NCI-H1694 treated with DMSO at 0.1 percent for 48 hours (cell line): Measurements from ENCODE around the gene USP49.
A peak's percentile ranks its signal among the peaks of the same experiment; 100 is the strongest.
"Not testable (repeated sequence)": the region's sequence is repeated elsewhere in the genome, so short reads cannot be mapped to it uniquely, and the experiment has no call there.

ENCODE experiments used
- DNase-seq: peaks from one replicate; lab custom pipeline; 2025; lab: John Stamatoyannopoulos, UW

Gene USP49

DNA sequence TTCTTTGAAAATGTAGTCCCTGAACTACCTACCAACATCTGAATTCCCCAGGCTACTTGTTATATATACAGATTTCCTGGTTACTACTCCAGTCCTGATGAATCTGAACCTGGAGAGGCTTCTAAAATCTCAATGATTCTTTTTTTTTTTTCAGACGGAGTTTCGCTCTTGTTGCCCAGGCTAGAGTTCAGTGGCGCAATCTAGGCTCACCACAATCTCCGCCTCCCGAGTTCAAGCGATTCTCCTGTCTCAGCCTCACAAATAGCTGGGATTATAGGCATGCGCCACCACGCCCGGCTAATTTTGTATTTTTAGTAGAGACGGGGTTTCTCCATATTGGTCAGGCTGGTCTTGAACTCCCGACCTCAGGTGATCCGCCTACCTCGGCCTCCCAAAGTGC is 83.2 kb downstream of the USP49 start:
- not testable (repeated sequence) for DNase-seq

DNA sequence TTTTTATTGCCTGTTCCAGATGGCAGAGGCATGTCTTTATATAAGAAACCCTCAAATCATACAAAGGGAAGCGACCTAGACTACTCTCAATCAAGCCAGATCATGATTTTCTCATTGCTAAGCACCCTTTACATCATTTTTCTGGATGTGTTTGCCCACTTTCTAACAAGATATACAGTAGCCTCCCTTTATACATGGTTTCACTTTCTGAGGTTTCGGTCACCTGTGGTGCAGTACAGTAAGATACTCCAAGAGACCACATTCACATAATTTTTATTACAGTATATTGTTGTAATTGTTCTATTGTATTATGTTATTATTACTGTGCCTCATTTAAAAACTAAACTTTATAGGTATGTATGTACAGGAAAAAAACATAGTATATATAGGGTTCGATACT is 84.1 kb downstream of the USP49 start:
- no peak for DNase-seq

DNA sequence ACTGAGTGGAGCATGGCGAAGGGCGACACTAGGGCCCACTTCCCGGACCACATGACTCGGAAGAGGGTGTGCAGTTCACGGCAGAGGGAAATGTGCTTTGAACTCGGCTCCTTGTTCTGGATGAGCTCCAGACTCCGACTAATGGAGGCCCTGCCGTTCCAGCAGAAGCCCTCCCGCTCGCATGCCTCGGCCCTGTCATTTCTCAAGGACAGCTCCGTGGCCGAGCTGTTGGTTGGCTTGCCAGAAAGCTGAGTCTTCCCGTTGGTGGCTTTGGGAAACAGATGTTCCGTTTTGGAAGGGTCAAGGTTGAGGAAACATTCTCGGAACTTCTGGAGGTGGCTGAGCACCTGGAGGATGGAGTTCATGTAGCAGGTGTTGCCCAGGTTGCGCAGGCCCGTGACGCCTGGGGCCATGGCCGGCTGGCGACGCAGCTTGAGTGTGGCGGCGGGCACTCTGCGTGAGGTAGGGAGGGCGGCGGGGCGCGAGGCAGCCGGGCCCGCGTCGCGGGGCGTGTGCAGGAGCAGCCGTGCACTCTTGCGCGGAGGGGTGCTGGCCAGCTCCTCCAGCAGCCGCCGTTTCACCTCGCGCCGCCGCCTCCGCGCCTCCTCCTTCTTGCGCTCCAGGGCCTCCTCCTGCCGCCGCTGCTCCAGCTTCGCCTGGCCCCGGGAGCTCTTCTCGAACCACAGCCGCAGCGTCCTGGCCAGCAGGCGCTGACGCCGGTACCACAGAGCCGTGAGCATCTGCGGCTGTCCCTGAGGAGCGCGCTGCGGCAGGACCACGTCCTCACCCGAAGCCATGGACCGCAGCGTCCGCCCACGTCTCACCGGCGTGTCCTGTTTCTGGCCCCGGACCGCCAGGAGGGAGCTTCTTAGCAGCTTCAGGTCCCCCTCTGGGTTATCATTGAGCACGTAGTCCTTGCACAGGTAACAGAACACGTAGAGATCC is 89.1 kb downstream of the USP49 start:
- no peak for DNase-seq

DNA sequence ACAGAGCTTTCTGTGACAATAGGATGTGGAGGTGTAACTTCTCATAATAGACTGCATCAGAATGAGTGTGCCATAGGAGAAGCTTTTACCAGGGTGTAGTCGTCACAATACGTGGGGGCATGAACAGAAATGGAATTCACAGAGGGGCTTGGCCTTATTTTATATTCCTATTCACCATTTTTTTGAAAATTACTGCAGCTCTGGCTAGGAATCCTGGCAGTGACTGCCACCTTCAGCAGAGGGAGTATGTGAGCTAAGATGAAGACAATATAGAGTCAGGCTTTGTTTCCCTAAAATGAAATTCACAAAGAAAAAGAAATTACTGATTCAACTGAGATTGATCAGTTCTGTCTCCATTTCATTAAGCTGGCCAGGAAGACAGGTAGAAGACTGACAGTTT is 93.8 kb downstream of the USP49 start:
- peak; percentile 12 for DNase-seq

DNA sequence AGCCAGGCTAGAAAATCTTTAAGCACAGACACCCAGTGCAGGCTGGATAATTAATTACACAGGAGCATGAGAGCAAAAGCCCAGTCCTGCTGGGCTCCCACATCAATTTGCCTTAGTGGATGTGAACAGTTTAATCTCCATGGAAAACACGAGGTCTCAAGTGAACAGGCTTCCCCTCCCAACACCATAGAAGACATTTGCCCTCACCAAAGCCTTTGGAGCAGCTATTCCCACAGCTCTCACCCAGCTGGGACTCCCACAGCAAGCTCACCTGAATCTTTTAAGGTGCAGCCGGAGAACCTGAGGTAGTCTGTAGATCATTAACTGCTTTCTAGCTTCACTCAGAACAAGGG is 95.6 kb downstream of the USP49 start:
- DNase-seq: no peak

DNA sequence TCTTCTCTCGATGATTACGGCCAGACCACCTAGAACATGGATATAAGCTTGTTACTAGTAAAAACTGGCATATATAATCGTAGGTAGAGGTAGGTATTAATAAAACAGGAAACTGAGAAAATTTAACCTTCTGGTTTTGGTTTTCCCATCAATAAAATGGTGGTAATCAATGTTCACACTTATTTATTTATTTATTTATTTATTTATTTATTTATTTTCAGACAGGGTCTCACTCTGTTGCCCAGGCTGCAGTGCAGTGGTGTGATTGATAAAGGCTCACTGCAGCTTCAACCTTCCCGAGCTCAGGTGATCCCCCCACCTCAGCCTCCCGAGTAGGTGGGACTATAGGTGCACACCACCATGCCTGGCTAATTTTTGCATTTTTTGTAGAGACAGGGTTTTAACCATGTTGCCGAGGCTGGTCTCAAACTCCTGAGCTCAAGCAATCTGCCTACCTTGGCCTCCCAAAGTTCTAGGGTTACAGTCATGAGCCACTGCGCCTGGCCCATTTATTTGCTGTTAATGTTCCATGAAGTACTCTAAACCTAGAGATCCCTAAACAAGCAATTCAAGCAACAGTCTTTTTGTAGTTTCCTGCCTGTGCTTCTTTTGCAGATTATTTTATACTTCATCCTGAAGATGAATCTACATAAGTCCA is 96.1 kb downstream of the USP49 start:
- no peak for DNase-seq

DNA sequence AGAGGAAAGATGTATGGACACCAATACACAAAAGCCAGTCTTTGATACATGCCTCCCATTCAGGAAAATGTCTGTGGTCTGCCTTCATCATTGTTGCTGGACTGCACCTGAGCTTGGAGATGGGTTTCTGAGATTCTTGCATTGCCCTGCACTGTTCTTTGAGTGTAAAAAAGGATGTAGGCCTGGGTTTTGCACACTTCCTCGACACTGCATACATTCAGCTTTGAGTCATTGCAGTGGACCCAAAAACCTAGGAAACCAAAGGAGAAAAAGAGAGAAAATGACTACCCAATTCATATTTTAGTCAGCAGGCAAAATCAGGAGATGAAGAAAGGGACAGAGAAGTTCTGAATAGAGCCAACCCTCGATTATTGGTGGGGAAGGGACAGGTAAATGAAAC is 98.7 kb downstream of the USP49 start:
- no peak for DNase-seq

DNA sequence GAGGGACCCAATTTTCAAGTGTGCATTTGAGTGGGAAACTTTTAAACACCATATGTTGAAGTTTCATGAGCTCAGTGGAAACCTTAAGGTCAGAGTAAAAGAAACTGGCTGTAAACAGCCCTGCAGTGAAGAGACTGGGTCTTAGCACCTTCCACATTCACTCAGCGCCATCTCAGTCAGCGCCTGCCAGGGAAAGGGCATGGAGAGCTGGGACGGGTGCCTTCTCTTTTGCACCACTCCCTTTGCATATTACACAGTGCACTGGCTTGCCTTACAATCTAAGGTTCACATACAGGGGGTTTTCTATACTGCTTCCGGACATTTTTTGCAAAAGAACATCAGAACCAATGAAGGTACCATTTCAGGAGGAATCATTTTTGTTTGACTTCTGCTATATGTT is 103.2 kb downstream of the USP49 start:
- no peak for DNase-seq

DNA sequence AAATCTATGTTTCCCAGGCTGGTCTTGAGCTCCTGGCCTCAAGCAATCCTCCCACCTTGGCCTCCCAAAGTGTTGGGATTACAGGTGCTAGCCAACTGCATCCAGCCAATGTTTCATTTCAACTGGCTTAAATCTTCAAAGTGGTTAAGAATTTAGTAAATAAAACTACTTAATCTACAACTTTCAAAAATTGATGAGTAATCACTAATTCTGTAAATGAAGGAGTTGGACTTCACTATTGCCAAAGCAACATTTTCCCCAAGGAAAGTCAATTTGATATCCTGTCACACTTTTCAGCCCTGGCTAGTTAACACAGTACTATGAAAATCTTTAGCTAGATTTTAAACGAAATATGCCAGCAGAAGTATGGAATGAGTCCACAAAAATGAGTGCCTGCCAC is 103.9 kb downstream of the USP49 start:
- no peak for DNase-seq

DNA sequence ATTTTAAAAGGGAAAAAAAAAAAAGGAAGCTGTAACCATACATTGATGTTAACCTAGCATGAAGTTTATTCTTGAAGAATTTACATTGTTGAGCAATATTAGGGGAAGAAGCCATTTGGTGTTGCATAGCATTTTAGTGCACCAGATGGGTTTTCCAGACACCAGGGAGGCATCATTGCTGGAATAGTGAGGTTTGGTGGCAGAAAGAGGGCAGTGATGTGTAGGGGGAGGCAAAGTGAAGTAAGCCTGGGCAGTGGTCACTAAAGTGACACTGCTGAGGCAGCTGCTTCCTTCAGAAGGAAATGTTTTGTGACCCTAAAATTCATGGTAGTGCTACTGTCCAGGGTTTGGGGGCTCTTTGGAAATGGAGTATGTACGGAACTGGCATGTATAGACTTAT is 105.1 kb downstream of the USP49 start:
- DNase-seq: no peak

DNA sequence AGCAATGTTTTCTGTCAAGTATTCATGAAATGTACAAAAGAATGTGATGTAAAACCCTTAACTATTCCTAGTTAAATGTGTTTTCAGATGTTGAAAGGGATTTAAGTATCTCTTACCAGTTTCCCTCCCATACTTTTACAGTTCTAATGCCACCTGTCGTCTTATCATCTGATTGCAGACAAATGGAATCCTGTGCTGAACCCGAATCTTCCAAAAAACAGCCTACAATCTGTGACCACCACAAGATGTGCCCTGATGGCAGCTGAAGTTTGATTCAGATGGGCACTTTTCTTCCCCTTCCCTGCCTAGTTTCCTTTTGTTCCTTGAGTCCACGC is 105.8 kb downstream of the USP49 start:
- DNase-seq: no peak

DNA sequence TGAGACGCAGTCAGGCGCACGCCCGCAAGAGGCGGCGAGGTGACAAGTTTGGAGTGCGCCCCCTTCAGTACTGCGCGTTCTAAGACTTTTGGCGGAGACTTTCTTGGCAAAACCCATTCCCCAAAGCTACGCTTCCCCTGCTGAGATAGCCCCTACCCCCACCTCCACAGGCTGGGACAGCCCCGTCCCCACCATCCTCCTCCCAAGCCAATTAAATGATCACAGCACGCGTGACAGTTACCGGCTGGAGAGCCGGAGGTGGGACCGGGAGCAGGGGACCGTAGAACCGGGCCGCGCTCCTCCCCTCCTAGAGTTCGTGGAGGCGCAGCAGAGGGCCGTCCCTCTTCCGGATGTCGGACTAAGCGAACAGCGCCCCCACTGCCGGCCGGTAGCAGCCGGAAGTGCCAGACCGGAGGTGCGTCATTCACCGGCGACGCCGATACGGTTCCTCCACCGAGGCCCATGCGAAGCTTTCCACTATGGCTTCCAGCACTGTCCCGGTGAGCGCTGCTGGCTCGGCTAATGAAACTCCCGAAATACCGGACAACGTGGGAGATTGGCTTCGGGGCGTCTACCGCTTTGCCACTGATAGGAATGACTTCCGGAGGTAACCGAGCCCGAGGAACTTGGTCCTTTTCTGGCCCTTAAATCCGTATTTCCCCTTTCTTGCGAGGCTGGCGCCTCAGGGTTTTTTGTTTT is 107.8 kb downstream of the USP49 start, which contains the start of gene TOMM6:
TOMM6 (plus strand) TSS at position 476 of the 699 bp plus-strand sequence; CDS start at position 480, 4 bp downstream.
- peak; percentile 81 for DNase-seq

DNA sequence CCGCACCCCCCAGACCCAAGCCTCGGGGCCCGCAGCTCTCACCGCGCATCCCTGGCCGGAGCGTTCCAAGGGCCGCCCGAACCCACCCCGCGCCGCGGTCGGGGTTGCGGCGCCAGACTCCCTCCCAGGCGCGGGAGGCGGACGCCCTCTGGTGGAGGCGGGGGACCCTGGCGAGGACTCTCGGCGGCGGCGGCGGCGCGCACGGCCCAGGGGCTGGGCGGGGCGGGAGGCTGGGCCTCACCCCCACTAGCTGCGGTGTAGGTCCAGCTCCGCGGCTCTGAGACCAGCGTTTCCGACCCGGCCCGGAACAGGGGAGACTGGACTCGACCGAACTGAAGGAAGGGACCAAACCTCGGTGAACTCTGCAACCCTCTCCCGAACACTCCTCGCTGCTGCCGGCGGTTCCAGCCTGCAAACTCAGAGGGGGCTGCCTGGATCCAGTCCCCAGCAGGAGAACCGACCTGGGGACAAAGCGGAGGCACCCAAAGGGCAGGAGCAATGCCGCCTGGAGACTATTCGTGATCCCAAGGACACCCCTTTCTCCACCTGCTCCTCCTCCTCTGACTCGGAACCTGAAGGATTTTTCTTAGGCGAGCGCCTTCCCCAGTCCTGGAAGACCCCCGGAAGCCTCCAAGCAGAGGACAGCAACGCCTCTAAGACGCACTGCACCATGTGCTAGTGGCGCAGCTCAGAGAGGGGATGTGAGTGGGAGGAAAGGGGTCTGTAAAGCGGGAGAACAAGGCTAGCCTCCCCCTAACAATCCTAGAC is 108.5 kb downstream of the USP49 start:
- DNase-seq: peak; percentile 44

DNA sequence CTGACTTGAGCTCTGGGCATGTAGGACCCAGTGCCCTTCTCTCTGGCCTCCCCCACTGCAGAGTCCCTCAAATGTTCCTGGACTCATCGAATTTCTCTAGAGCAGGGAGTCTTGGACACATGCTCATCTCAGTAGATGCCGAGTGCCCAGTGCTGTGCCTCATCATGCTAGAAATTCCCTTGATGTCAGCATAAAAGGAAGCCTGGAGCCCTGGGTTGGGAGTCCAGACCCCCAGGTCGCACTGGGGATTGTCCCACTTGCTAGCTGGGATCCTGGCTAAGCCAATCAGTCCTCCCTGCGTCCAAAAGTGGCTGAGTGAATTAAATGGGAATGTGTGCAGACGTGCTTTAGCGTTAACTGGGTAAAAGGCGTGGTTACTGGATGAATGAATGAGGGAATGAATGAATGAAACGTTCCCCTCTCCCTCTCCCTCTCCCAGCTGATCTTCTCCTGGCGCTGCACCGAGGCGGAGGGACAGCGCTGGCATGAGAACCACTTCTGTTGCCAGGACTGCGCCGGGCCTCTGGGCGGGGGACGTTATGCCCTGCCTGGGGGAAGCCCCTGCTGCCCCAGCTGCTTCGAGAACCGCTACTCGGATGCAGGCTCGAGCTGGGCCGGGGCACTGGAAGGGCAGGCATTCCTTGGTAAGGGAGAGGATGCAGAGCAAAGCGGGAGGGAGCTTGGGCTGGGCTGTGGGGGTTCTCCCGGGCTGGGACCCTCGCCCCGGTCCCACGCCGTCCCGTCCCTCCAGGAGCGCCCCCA is 109.3 kb downstream of the USP49 start:
- DNase-seq: no peak

DNA sequence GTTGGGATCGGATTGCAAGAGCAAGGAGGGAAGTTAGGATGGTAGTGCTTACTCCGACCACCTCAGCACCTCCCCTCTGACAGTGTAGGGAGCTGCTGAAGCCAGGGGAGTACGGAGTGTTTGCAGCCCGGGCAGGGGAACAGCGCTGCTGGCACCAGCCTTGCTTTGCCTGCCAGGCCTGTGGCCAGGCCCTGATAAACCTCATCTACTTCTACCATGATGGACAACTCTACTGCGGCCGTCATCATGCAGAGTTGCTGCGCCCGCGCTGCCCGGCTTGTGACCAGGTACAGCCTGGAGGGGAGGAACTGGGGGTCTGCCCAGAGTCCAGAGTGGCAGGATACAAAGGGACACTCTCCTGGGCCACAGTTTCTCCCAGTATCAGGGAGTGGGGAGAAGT is 109.9 kb downstream of the USP49 start:
- no peak for DNase-seq

DNA sequence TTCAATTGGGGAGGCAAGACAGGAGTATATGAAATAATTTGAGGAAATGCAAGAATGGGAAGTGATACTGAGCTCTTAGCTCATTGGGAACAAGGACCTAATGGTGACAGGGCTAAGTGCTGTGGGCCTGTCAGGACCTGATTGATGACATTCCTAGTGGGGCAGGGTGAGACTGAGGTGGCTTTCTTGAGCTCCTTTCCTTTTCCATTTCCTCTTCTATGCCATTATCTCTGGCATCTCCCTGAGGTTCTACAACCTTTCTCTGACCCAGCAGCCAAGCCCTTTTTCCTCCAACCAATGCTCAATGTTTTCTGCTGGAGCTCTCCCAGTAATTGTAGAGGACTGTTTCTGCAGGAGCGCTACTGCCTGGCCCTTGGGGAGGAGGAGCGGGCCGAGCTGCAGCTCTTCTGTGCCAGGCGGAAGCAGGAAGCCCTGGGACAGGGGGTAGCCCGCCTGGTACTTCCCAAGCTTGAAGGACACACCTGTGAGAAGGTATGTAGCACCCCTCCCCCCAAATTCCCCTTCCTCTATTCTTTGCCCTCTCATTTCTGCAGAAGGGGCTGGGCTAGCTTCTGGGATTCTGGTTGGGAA is 110.5 kb downstream of the USP49 start:
- DNase-seq: no peak

DNA sequence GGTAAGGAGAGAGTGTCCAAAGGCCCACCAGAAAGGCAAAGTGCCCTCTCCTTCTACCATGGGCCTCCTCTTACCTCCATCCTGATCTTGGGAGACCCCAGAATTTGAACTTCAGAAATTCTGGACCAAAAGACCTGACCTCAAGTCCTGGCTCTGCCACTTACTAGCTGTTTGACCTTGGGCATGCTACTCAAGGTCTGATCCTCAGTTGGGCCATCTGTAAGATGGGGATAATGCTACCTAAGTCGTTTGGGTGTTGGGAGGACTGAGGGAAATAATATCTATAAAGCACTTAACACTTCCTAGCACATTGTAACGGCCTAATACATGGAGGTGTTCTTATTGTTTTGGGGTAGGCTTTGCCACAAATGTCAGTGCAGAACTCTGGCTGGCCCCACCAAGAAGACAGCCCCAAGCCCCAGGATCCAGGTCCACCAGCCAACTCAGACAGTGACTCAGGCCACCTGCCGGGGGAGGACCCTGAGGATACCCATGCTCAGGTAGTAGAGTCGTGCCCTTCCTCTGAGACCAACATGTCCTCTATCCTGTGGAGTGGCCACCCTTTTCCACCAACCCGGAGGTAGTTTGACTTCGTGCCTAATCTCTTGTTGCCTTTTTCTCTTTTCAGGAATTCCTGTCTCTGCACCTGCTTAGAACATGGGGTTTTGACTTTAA is 111.9 kb downstream of the USP49 start:
- no peak for DNase-seq

DNA sequence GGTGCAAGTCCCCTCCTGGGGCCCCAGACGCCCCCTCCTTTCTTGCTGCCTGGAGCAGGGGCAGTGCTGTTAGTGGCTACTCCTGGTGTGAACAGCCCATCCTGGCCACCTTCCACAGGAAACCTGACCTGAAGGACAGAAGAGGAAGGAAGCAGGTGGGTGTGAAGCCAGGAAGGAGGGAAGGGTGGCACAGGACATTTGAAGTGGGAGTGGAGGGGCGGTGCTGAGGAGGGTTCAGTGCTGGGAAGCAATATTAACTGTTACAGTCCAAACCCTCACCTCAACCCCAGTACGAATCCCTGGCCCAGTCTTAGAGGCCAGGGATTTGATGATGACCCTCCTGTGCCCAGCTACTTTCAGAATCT is 113.8 kb downstream of the USP49 start:
- no peak for DNase-seq

DNA sequence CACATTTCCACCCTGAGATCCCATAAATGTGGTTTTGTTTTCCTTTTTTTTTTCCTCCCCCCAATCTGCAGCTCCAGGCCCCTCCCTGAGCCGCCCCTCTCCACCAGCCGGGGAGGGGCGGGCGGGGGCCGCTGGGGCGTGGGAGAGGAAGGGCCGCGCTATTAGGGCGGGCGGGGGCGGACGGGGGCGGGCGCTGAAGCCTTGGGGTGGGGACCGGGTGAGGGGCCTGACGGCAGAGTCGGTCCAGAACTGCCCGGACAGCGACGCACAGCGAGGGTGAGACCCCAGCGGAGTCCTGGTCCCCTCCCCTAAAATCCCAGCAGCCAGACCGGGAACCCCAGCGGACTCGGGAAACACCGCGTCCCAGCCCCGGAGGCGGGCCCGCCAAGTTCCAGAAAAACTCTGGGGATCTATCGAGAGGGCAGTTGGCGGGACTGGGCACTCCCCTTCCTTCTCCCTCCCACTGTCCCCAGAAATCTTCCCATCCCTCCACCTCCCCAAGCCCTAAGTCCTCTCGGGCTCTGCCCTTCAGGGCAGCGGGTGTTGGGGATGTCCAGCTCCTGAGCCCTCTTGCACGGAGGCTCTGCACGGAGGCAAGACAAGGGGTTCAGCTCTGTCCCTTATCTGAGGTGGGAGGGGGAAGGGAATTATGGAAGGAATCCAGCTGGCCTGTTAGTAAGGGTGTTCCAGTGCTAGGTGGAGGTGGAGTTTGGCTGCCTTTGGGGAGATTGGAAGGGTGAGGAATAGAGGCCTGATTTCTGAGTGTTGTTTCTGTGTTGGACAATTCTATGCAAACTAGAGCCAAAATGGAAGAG is 114.4 kb downstream of the USP49 start, which contains the start of gene PRICKLE4:
PRICKLE4 (plus strand) TSS at position 232 of the 815 bp plus-strand sequence. CDS start 2,692 bp downstream, outside the sequence.
- no peak for DNase-seq
